ENCODE results near the gene SLX9. TPM values are rescaled to one million over a fixed set of nuclear protein-coding genes. Genes with fewer than 3 reads are reported as not detected.
A peak's percentile ranks its signal among the peaks of the same experiment; 100 is the strongest.

SLX9 gene
- total RNA-seq, 6 donors from 2014 or later: 5.5 to 34.6 (median 22.8) TPM

- Histone ChIP-seq H3K36me3 (no peaks in the 10 kb centered on the region), H3K4me1 (peaks cover 12 to 24% (median 18%) of the 10 kb centered on the region in 4 donors), H3K4me3 (peak overlapping the region; percentile 18 to 54 (median 44)), H3K27me3 (peaks cover 0 to 14% (median 9%) of the 10 kb centered on the region in 4 donors), H3K9me3 (no peaks in the 10 kb centered on the region), H3K27ac (peak overlapping the region; percentile 35 to 77 (median 66))
- DNase-seq (peak in 1 of 2 donors; percentile 85), ATAC-seq (ENCODE audit: low FRiP score in 2 of 2) (peak in 1 of 2 donors; percentile 37)
- TF ChIP-seq CTCF (IDR thresholded peaks at IDR 0.05): no peak
- 17 to 51% methylated on average over 20 to 45 of the region's 101 CpGs for WGBS, 2 donors
These were observed 78.6 kb downstream of the SLX9 start for GRCh38 chr21:45018131-45019075.

GRCh38 chr21:45019076-45019886 is 79.5 kb downstream of the SLX9 start:
- peak in 1 of 2 donors; percentile 31 for ATAC-seq (ENCODE audit: low FRiP score in 2 of 2)
- Histone ChIP-seq H3K27ac (peak overlapping the region; percentile 35 to 77 (median 66)), H3K9me3 (no peaks in the 10 kb centered on the region), H3K4me3 (peak overlapping the region in 3 of 4 donors; percentile 36 to 54 (median 53)), H3K4me1 (peaks cover 12 to 24% (median 18%) of the 10 kb centered on the region in 4 donors), H3K27me3 (peaks cover 0 to 14% (median 9%) of the 10 kb centered on the region in 4 donors), H3K36me3 (no peaks in the 10 kb centered on the region)
- WGBS, 2 donors: 34 to 50% methylated on average over 18 to 52 of the region's 60 CpGs
- TF ChIP-seq CTCF (IDR thresholded peaks at IDR 0.05) (no peak), POLR2AphosphoS5 (IDR thresholded peaks at IDR 0.05) (no peak), POLR2A (IDR thresholded peaks at IDR 0.05) (no peak), EP300 (IDR thresholded peaks at IDR 0.05) (no peak)
- DNase-seq: no peak

GRCh38 chr21:45019887-45020537 is 80.2 kb downstream of the SLX9 start:
- no peak overlapping the region for H3K4me3 ChIP-seq
- 86 to 89% methylated on average over 12 to 16 of the region's 19 CpGs for WGBS, 2 donors
- no peak for TF ChIP-seq POLR2A (IDR thresholded peaks at IDR 0.05)
- no peak for TF ChIP-seq EP300 (IDR thresholded peaks at IDR 0.05)
- no peak for TF ChIP-seq POLR2AphosphoS5 (IDR thresholded peaks at IDR 0.05)
- no peak for TF ChIP-seq CTCF (IDR thresholded peaks at IDR 0.05)
- H3K9me3 ChIP-seq: no peaks in the 10 kb centered on the region
- peak overlapping the region in 2 of 4 donors; percentile 60 to 71 for H3K27ac ChIP-seq
- H3K36me3 ChIP-seq: no peaks in the 10 kb centered on the region
- ATAC-seq (ENCODE audit: low FRiP score in 2 of 2) (no peak), DNase-seq (peak in 1 of 2 donors; percentile 51)
- peaks cover 12 to 24% (median 18%) of the 10 kb centered on the region in 4 donors for H3K4me1 ChIP-seq
- H3K27me3 ChIP-seq: peaks cover 0 to 14% (median 9%) of the 10 kb centered on the region in 4 donors

- Histone ChIP-seq H3K9me3 (no peaks in the 10 kb centered on the region), H3K27ac (no peak overlapping the region), H3K36me3 (no peaks in the 10 kb centered on the region), H3K4me1 (peaks cover 12 to 24% (median 18%) of the 10 kb centered on the region in 4 donors), H3K27me3 (peaks cover 0 to 14% (median 9%) of the 10 kb centered on the region in 4 donors), H3K4me3 (no peak overlapping the region)
- ATAC-seq (ENCODE audit: low FRiP score in 2 of 2): no peak
- TF ChIP-seq POLR2A (IDR thresholded peaks at IDR 0.05) (no peak), CTCF (IDR thresholded peaks at IDR 0.05) (no peak), EP300 (IDR thresholded peaks at IDR 0.05) (no peak), POLR2AphosphoS5 (IDR thresholded peaks at IDR 0.05) (no peak)
- peak in 1 of 2 donors; percentile 62 for DNase-seq
- WGBS, 2 donors: 77 to 80% methylated on average over 25 to 28 of the region's 28 CpGs
These were observed 81.0 kb downstream of the SLX9 start for GRCh38 chr21:45020629-45021427.
